PC-9 (cell line): ENCODE results near the gene HEPACAM2. TPM values are rescaled to one million over a fixed set of nuclear protein-coding genes. Genes with fewer than 3 reads are reported as not detected.

Experiments used
- BruUV-seq: library from RNA; stranded (reverse); fragments of 400-500 nt; replicated peaks from 2 replicates; lab custom pipeline; 2021; lab: Mats Ljungman, UMichigan
- CTCF ChIA-PET: fragments of 300-600 bp; sonication (Branson Sonifier 250); formaldehyde crosslinking; loops from one replicate; lab custom pipeline; 2022; ENCODE audit warnings: antibody characterized with exemption; lab: Charles Lee
- POLR2A ChIA-PET: fragments of 300-600 bp; sonication (Branson Sonifier 250); formaldehyde crosslinking; loops from one replicate; lab custom pipeline; 2022; ENCODE audit warnings: antibody characterized with exemption; ENCODE audit not compliant: unreplicated experiment; lab: Charles Lee
- DNase-seq, 2 experiments: peaks; one replicate each; pipeline versions ENCODE4 v3.0.0 to v3.0.0-alpha.2; 2015 to 2022; ENCODE audit warnings: mixed read lengths in 1 of 2
- H2AFZ ChIP-seq: fragments of 200-600 bp; sonication (generic); 2 replicates; pipeline ENCODE4 v1.8.1; 2017; ENCODE audit warnings: antibody characterized with exemption
- H3F3A ChIP-seq: fragments of 200-600 bp; sonication (generic); 2 replicates; pipeline ENCODE4 v1.8.1; 2017; ENCODE audit warnings: antibody characterized with exemption, mild to moderate bottlenecking, low read depth; ENCODE audit not compliant: insufficient read depth
- H3K27ac ChIP-seq: fragments of 200-600 bp; sonication (generic); 2 replicates; pipeline ENCODE4 v1.6.1; 2016; ENCODE audit warnings: mixed run types
- H3K27me3 ChIP-seq: fragments of 200-600 bp; sonication (generic); 2 replicates; pipeline ENCODE4 v1.6.1; 2016; ENCODE audit warnings: low read depth, mixed run types; ENCODE audit not compliant: insufficient read depth
- H3K36me3 ChIP-seq: fragments of 200-600 bp; sonication (generic); 2 replicates; pipeline ENCODE4 v1.6.1; 2016; ENCODE audit warnings: low read depth, mixed run types
- H3K4me1 ChIP-seq: fragments of 200-600 bp; sonication (generic); replicated peaks from 2 replicates; pipeline ENCODE4 v1.6.1; 2016; ENCODE audit warnings: mixed run types; ENCODE audit not compliant: insufficient read depth
- H3K4me2 ChIP-seq: fragments of 200-600 bp; sonication (generic); 2 replicates; pipeline ENCODE4 v1.6.1; 2017; ENCODE audit warnings: mixed run types
- H3K4me3 ChIP-seq: fragments of 200-600 bp; sonication (generic); 2 replicates; pipeline ENCODE4 v1.6.1; 2016; ENCODE audit warnings: mixed run types
- H3K79me2 ChIP-seq: fragments of 200-600 bp; sonication (generic); 2 replicates; pipeline ENCODE4 v1.6.1; 2017; ENCODE audit warnings: low read depth, mixed run types
- H3K9me2 ChIP-seq: fragments of 200-600 bp; sonication (generic); 2 replicates; pipeline ENCODE4 v1.8.1; 2017; ENCODE audit warnings: mild to moderate bottlenecking; ENCODE audit not compliant: insufficient read depth
- H3K9me3 ChIP-seq: fragments of 200-600 bp; sonication (generic); 2 replicates; pipeline ENCODE4 v1.8.1; 2016; ENCODE audit warnings: low read depth; ENCODE audit not compliant: insufficient read depth
- H4K20me1 ChIP-seq: fragments of 200-600 bp; sonication (generic); 2 replicates; pipeline ENCODE4 v1.8.1; 2017; ENCODE audit not compliant: insufficient read depth
- CTCF ChIP-seq: fragments of 200-600 bp; sonication (generic); conservative IDR thresholded peaks from 2 replicates; pipeline ENCODE4 v1.6.1; 2017; ENCODE audit warnings: mixed run types, antibody characterized with exemption, mild to moderate bottlenecking, moderate library complexity
- EZH2 ChIP-seq: fragments of 200-600 bp; sonication (generic); IDR thresholded peaks from 2 replicates; pipeline ENCODE4 v1.8.0; 2017; ENCODE audit warnings: antibody characterized with exemption, low read depth
- intact Hi-C: fragments of 100-400 bp; cut with micrococcal nuclease; formaldehyde crosslinking; loops from one replicate; pipeline ENCODE4 v1.10.0; 2022; ENCODE audit not compliant: unreplicated experiment
- total RNA-seq: library from RNA; stranded (reverse); gene quantifications from 2 replicates; pipeline ENCODE4 v1.2.3, GENCODE V29; 2021

HEPACAM2 gene
- total RNA-seq, 1 experiment from 2014 or later, result not detected

GRCh38 chr7:93258661-93259060 lies 32.4 kb upstream of the HEPACAM2 start:
- ChIA-PET CTCF (no interaction called here), POLR2A (no interaction called here)
- H3K79me2 ChIP-seq, result no peaks in the 10 kb centered on the region
- intact Hi-C loops, result no loop called here
- no peak overlapping the region for H3K27ac ChIP-seq
- no peak overlapping the region for H3K4me2 ChIP-seq
- no peaks in the 10 kb centered on the region for H3K27me3 ChIP-seq
- no peak overlapping the region for H3K4me3 ChIP-seq
- H3F3A ChIP-seq, result no peaks in the 10 kb centered on the region
- BruUV-seq, result no TSS peak
- no peaks in the 10 kb centered on the region for H3K9me3 ChIP-seq
- no peak overlapping the region for H2AFZ ChIP-seq
- no peaks in the 10 kb centered on the region for H3K9me2 ChIP-seq
- DNase-seq, result no peak
- no peak for TF ChIP-seq EZH2
- TF ChIP-seq CTCF, result no peak
- H3K36me3 ChIP-seq, result 0 out of 2 replicates have a peak, but pooled peaks cover 5% of the 10 kb centered on the region
- peaks cover 4% of the 10 kb centered on the region; the same call in 1 of the 2 replicates for H4K20me1 ChIP-seq
- no peaks in the 10 kb centered on the region for H3K4me1 ChIP-seq

- Histone ChIP-seq H3F3A (no peaks in the 10 kb centered on the region), H3K36me3 (no peaks in the 10 kb centered on the region), H3K4me2 (no peak overlapping the region), H4K20me1 (peaks cover 8% of the 10 kb centered on the region; the same call in 1 of the 2 replicates), H3K4me3 (no peak overlapping the region), H3K27me3 (no peaks in the 10 kb centered on the region), H3K9me3 (no peaks in the 10 kb centered on the region), H3K27ac (no peak overlapping the region), H3K4me1 (no peaks in the 10 kb centered on the region), H2AFZ (no peak overlapping the region), H3K9me2 (no peaks in the 10 kb centered on the region), H3K79me2 (no peaks in the 10 kb centered on the region)
- intact Hi-C loops, result loop anchor here (5.0 to 10.0 kb wide), 3 partner anchors 635 to 1188 kb away; no protein-coding TSS in a partner anchor
- no peak for TF ChIP-seq CTCF
- TF ChIP-seq EZH2, result no peak
- DNase-seq, result no peak
- BruUV-seq, result no TSS peak
- ChIA-PET CTCF (no interaction called here), POLR2A (interaction anchor here (0.5 kb wide), 1 partner anchor 322 kb away, joined by 3 read pairs; no protein-coding TSS in a partner anchor)
Observed at GRCh38 chr7:93249491-93250148, 23.4 kb upstream of the HEPACAM2 start.

- BruUV-seq, result no TSS peak
- no peak for DNase-seq
- TF ChIP-seq CTCF, result peak; percentile 79
- no peak for TF ChIP-seq EZH2
- no peak overlapping the region for H2AFZ ChIP-seq
- no peaks in the 10 kb centered on the region for H3F3A ChIP-seq
- no peaks in the 10 kb centered on the region for H3K79me2 ChIP-seq
- H3K4me2 ChIP-seq, result no peak overlapping the region
- ChIA-PET CTCF (interaction anchor here (0.6 to 1.7 kb wide), 3 partner anchors 304 to 911 kb away, joined by 3 to 15 read pairs (median 5); no protein-coding TSS in a partner anchor), POLR2A (no interaction called here)
- H3K36me3 ChIP-seq, result no peaks in the 10 kb centered on the region
- H3K27ac ChIP-seq, result no peak overlapping the region
- H3K27me3 ChIP-seq, result no peaks in the 10 kb centered on the region
- intact Hi-C loops, result loop anchor here (1.0 to 10.0 kb wide), 6 partner anchors 129 to 1192 kb away; no protein-coding TSS in a partner anchor
- H4K20me1 ChIP-seq, result peaks cover 8% of the 10 kb centered on the region; the same call in 1 of the 2 replicates
- no peaks in the 10 kb centered on the region for H3K4me1 ChIP-seq
- no peaks in the 10 kb centered on the region for H3K9me3 ChIP-seq
- H3K4me3 ChIP-seq, result no peak overlapping the region
- no peaks in the 10 kb centered on the region for H3K9me2 ChIP-seq
Observed at GRCh38 chr7:93245525-93246432, 19.5 kb upstream of the HEPACAM2 start.
